ENCODE measurements around the gene PPP1R8. TPM values are rescaled to one million over a fixed set of nuclear protein-coding genes. Genes with fewer than 3 reads are reported as not detected.

The PPP1R8 gene
- total and polyA plus RNA-seq, 9 of the 15 experiments (the other 6 are each of a cell fraction or from before 2014, with no cell fraction given): 16.2 to 107 (median 75.3) TPM

- no peak for TF ChIP-seq IRF9 (tag; IDR thresholded peaks at IDR 0.05)
- TF ChIP-seq HLTF (IDR thresholded peaks at IDR 0.05): no peak
- TF ChIP-seq DDX20 (tag; IDR thresholded peaks at IDR 0.05; ENCODE audit: low read depth): no peak
- TF ChIP-seq ZNF444 (CRISPR knock-in tag; IDR thresholded peaks at IDR 0.05): no peak
- no peak for TF ChIP-seq LARP7 (IDR thresholded peaks at IDR 0.05)
- TF ChIP-seq MGA (IDR thresholded peaks at IDR 0.05): no peak
- TF ChIP-seq HINFP (tag; conservative IDR thresholded peaks at IDR 0.05; ENCODE audit: low read depth): no peak
- TF ChIP-seq ZNF354B (CRISPR knock-in tag; IDR thresholded peaks at IDR 0.05): no peak
- TF ChIP-seq ZNF133 (CRISPR knock-in tag; IDR thresholded peaks at IDR 0.05): no peak
- TF ChIP-seq HDAC2 (IDR thresholded peaks at IDR 0.05): no peak; the same call in 1 of the 2 replicates
- no peak for TF ChIP-seq E4F1 (CRISPR knock-in tag; IDR thresholded peaks at IDR 0.05; ENCODE audit: borderline replicate concordance)
These were observed at the start of gene PPP1R8 (continued) for GRCh38 chr1:27830621-27831440.

Measured in K562 (cell line).